Measurements from ENCODE around the gene DNAH17. TPM values are rescaled to one million over a fixed set of nuclear protein-coding genes. Genes with fewer than 3 reads are reported as not detected.

Gene DNAH17
- polyA plus RNA-seq, 1 experiment: not detected

DNA sequence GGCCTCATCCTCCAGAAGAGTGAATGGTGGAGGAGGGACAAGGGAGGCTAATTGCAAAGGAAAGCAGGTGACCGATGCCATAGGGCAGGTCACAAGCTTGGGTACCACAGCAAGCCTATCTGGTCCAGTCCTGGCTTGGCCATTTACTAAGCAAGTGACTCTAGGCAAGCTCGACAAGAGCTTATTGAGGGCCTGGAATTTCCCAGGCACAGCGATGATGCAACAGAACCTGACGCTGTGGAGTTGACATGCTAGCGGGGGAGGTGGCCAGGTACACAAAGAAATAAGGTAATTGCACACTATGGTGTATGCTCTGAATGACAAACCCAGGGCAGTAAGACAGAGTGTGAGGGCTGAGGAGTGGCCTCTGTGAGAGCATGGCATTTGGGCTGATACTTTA lies 100.2 kb downstream of the DNAH17 start:
- CTCF ChIA-PET: interaction anchor here (1.3 to 1.4 kb wide), 2 partner anchors 20 to 231 kb away, joined by 3 read pairs; no protein-coding TSS in a partner anchor
- TF ChIP-seq, protein P1, sequence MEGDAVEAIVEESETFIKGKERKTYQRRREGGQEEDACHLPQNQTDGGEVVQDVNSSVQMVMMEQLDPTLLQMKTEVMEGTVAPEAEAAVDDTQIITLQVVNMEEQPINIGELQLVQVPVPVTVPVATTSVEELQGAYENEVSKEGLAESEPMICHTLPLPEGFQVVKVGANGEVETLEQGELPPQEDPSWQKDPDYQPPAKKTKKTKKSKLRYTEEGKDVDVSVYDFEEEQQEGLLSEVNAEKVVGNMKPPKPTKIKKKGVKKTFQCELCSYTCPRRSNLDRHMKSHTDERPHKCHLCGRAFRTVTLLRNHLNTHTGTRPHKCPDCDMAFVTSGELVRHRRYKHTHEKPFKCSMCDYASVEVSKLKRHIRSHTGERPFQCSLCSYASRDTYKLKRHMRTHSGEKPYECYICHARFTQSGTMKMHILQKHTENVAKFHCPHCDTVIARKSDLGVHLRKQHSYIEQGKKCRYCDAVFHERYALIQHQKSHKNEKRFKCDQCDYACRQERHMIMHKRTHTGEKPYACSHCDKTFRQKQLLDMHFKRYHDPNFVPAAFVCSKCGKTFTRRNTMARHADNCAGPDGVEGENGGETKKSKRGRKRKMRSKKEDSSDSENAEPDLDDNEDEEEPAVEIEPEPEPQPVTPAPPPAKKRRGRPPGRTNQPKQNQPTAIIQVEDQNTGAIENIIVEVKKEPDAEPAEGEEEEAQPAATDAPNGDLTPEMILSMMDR (IDR thresholded peaks at IDR 0.05; ENCODE audit: low read depth, low read length): no peak
- Histone ChIP-seq H3K9me3 (ENCODE audit: control insufficient read depth, insufficient read depth, low read length) (peaks cover 3% of the 10 kb centered on the region; the same call in 1 of the 2 replicates), H3K4me3 (ENCODE audit: low read depth, low read length) (no peak overlapping the region), H3K27me3 (ENCODE audit: control insufficient read depth, insufficient read depth, low read length) (peaks cover 8% of the 10 kb centered on the region), H3K27ac (ENCODE audit: low read depth, low read length) (no peak overlapping the region)
- POLR2A ChIA-PET: interaction anchor here (0.6 kb wide), 1 partner anchor 64 kb away, joined by 3 read pairs; no protein-coding TSS in a partner anchor
- DNase-seq (ENCODE audit: low read depth, low spot score): no peak

DNA sequence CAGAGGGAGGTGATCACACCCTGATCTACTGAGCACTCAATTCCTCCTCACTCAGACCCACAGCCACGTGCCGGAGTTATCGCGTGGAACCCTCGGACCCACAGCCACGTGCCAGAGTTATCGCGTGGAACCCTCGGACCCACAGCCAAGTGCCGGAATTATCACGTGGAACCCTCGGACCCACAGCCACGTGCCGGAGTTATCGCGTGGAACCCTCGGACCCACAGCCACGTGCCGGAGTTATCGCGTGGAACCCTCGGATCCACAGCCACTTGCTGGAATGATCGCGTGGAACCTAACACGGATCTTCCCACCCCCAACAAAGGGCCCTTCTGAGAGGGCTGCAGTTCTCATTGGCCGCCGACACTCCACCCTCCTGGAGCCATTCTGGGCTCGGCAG lies 101.0 kb downstream of the DNAH17 start:
- DNase-seq (ENCODE audit: low read depth, low spot score): no peak
- Histone ChIP-seq H3K27me3 (ENCODE audit: control insufficient read depth, insufficient read depth, low read length) (peaks cover 13% of the 10 kb centered on the region), H3K27ac (ENCODE audit: low read depth, low read length) (no peak overlapping the region), H3K4me3 (ENCODE audit: low read depth, low read length) (no peak overlapping the region), H3K9me3 (ENCODE audit: control insufficient read depth, insufficient read depth, low read length) (peaks cover 3% of the 10 kb centered on the region; the same call in 1 of the 2 replicates)
- CTCF ChIA-PET: no interaction called here
- TF ChIP-seq, protein P1 (IDR thresholded peaks at IDR 0.05; ENCODE audit: low read depth, low read length): no peak
- POLR2A ChIA-PET: no interaction called here

DNA sequence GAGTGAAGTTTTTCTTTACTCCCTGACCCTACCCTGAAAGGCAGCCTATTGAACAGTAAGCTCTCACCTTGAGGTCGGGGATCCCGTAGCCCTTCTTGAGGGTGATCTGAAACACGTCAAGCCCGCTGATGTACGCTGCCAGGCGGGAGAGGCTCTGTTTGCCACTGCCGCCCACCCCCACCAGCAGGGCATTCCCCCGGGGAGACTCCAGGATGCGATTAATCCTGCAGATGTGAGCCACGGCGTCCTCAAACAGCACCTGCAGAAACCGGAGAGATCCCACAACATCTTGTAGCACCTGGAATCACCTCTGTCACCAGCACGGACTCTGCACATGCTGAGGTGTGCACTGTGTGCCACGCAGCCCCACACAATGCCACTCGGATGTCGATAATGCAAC lies 102.0 kb downstream of the DNAH17 start:
- TF ChIP-seq, protein P1 (IDR thresholded peaks at IDR 0.05; ENCODE audit: low read depth, low read length): no peak
- Histone ChIP-seq H3K4me3 (ENCODE audit: low read depth, low read length) (no peak overlapping the region), H3K27ac (ENCODE audit: low read depth, low read length) (no peak overlapping the region), H3K9me3 (ENCODE audit: control insufficient read depth, insufficient read depth, low read length) (peaks cover 3% of the 10 kb centered on the region; the same call in 1 of the 2 replicates), H3K27me3 (ENCODE audit: control insufficient read depth, insufficient read depth, low read length) (peaks cover 15% of the 10 kb centered on the region)
- POLR2A ChIA-PET: no interaction called here
- no peak for DNase-seq (ENCODE audit: low read depth, low spot score)
- CTCF ChIA-PET: no interaction called here

DNA sequence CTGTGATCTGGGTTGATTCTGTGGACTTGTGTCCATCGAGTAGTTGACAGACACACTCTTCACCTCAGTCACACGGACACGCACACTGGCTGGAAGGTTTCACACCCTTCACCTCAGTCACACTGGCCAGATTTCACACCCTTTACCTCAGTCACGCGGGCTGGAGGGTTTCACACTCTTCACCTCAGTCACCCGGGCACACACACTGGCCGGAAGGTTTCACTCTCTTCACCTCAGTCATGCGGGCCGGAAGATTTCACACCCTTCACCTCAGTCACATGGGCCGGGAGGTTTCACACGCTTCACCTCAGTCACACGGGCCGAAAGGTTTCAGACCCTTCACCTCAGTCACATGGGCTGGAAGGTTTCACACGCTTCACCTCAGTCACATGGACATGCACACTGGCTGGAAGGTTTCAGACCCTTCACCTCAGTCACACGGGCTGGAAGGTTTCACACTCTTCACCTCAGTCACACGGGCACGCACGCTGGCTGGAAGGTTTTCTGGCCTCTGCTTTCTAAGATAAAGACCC lies 102.5 kb downstream of the DNAH17 start:
- Histone ChIP-seq H3K4me3 (ENCODE audit: low read depth, low read length) (no peak overlapping the region), H3K27me3 (ENCODE audit: control insufficient read depth, insufficient read depth, low read length) (peaks cover 15% of the 10 kb centered on the region), H3K27ac (ENCODE audit: low read depth, low read length) (no peak overlapping the region), H3K9me3 (ENCODE audit: control insufficient read depth, insufficient read depth, low read length) (peaks cover 3% of the 10 kb centered on the region; the same call in 1 of the 2 replicates)
- ChIA-PET POLR2A (no interaction called here), CTCF (no interaction called here)
- no peak for DNase-seq (ENCODE audit: low read depth, low spot score)
- TF ChIP-seq, protein P1 (IDR thresholded peaks at IDR 0.05; ENCODE audit: low read depth, low read length): no peak

DNA sequence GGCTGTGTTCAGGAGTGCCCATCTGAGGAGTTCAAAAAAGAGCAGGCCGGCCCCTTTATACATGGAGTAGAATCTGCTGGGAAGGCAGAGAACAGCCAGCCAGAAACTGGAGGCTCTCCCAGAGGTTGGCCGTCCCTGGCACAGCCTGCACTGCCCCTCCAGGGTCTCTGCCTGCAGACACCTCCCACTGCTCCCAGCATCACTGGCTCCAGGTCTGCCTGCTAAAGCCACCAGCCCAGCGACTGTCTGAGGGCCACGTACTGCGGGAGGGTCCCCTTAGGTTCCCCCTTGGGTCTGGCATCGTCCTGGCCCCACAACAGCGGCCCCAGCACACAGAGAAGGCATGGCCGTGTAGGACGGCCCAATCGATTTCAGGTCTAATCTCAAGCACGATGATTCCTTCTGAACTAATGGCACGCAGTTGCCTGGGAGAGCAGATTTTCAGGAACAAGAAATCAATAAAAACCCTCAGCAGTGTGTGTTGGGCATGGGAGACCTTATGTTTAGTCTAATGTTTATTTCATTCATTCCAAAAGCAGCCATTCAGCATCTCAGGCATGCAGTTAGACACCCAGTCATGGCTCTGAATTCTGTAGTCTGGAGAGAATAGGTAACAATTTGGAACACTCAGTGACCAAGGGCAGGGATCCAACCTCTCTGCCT lies 103.1 kb downstream of the DNAH17 start:
- Histone ChIP-seq H3K4me3 (ENCODE audit: low read depth, low read length) (no peak overlapping the region), H3K27me3 (ENCODE audit: control insufficient read depth, insufficient read depth, low read length) (peaks cover 15% of the 10 kb centered on the region), H3K27ac (ENCODE audit: low read depth, low read length) (no peak overlapping the region), H3K9me3 (ENCODE audit: control insufficient read depth, insufficient read depth, low read length) (peaks cover 3% of the 10 kb centered on the region)
- peak; percentile 10 for DNase-seq (ENCODE audit: low read depth, low spot score)
- ChIA-PET POLR2A (no interaction called here), CTCF (no interaction called here)
- TF ChIP-seq, protein P1 (IDR thresholded peaks at IDR 0.05; ENCODE audit: low read depth, low read length): no peak
